Skeletal muscle cell (primary cell): ENCODE results near the gene ENKUR.
A peak's percentile ranks its signal among the peaks of the same experiment; 100 is the strongest.
"Not testable (repeated sequence)": the region's sequence is repeated elsewhere in the genome, so short reads cannot be mapped to it uniquely, and the experiment has no call there.

ENCODE experiments used
- DNase-seq: peaks from one replicate; pipeline ENCODE4 v3.0.0-alpha.2; 2010; ENCODE audit warnings: low read depth
- H3K4me3 ChIP-seq: 2 replicates; pipeline ENCODE4 v1.5.1; 2011; ENCODE audit warnings: low read depth, mild to moderate bottlenecking, control low read depth, low read length, moderate library complexity

ENKUR gene

DNA sequence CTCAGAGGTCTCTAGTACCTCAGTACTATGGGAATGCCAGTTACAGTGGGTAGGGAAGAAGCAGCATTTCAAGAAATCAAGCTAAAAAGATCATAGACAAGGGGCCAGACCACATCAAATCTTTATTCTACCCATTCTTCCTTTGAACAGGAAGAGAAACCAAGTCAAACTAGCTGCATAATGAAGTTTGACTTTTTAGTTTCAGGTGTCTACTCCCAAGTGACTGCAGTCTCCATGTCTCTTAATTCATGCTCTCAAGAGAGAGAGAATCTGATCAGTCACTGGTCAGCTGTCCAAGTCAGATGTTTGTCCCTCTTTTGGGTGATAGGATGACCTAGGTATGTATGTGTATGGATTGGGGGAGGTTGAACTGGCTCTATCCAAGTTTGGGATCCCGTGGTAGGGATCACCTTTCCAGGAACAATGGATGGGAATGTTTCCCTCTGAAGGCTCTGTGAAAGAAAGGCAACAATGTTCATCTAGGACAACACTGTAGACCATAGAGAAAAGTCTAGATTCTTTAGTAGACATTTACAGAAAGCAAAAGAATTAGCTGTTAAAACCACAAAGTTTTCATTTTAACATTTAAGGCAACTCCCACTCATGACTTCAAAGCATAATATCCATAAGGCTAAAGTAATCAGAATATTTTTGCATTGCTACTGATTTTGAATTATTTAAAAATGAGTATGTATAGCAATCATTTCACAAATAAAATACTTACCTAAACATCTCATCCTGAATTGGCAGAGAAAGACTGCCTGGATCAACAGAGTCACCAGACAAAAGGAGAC is 33.4 kb downstream of the ENKUR start:
- H3K4me3 ChIP-seq = no peak overlapping the region
- DNase-seq = no peak

DNA sequence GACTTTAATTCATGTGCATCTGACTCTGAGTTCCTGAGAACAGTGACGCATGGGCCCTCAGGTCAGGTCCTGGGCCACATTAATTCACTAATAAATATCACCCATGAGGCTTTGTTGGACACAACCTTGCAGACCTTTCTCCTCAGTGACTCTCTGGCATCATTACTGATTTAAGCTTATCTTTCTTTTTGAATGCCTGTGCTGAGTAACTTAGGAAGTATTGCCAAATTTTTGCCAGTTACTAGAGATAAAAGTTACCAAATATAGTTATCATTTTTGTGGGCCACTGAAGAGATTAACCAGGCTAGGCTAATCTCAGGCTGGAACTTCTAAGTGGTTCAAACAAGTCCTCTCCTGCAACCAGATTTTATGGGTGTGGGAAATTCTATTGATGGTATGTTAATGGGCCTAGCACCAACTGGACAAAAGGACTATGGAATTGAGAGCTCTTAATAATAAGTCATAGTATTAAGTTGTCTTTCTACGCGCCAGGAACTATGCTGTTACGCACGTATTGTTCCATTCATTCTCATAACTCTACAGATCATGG is 34.7 kb downstream of the ENKUR start:
- H3K4me3 ChIP-seq = no peak overlapping the region
- DNase-seq = no peak

DNA sequence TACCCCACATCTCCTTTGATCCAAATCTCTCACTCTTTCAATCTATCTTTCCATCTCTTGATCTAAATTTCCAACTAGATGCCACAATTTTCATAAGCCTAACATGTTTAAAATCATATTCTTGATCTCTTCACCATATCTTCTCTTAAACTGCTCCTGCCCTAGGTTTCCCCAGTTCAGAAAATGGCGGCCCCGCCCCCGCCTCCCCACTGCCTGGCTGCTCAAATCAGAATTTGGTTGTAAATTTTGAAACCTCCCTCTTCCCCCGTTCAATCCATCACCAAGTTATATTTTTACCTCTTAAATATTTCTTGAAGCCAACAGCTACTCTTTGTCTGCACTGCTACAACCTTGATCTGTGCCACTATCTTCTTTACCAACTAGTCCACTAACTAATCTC is 36.3 kb downstream of the ENKUR start:
- H3K4me3 ChIP-seq = no peak overlapping the region
- DNase-seq = no peak

DNA sequence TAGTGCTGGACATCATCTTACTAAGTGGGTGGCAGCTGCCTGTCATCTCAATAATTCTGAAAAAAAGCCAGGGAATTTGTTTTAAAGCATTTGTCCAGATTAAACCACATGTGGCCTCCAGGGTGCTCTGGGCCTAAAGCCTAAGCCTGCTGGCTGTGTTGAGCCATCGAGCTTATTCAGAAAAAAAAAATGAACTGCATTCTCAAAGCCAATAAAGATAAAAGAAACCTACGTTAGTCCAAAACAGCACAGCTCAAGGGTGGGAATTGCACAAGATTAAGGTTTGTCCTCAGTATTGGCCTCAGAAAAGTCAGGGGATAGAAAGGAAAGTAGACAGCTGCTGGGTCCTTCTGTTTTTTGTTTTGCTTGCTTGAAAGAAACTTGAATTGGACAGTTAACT is 41.0 kb downstream of the ENKUR start:
- DNase-seq = peak; percentile 72
- no peak overlapping the region for H3K4me3 ChIP-seq

- no peak for DNase-seq
- no peak overlapping the region for H3K4me3 ChIP-seq
Observed at GRCh38 chr10:24973163-24973562, 42.8 kb downstream of the ENKUR start.

GRCh38 chr10:24971374-24971773 is 44.6 kb downstream of the ENKUR start:
- no peak for DNase-seq
- no peak overlapping the region for H3K4me3 ChIP-seq

DNA sequence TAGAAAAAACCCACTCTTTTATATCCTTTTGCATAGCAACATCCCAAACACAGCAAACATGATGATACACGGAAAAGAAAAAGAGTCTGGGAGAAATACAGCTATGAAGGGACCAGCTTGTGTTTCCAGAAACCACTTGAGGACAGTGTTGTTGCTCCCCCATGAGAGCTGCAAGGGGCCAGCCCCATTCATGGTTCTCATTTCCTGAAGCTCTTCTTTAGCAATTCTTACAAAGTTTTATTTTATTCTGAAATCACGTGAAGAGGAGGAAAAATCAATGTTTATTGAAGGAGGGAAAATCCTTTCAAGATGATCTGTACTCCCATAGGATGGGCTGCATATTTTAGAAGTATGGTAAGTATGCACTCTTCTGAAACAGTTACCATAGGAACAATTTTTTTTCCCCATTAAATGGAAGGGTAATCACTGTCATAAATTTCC is 46.1 kb downstream of the ENKUR start:
- H3K4me3 ChIP-seq = no peak overlapping the region
- DNase-seq = no peak

- not testable (repeated sequence) for DNase-seq
Observed at GRCh38 chr10:24968951-24969350, 47.0 kb downstream of the ENKUR start.

DNA sequence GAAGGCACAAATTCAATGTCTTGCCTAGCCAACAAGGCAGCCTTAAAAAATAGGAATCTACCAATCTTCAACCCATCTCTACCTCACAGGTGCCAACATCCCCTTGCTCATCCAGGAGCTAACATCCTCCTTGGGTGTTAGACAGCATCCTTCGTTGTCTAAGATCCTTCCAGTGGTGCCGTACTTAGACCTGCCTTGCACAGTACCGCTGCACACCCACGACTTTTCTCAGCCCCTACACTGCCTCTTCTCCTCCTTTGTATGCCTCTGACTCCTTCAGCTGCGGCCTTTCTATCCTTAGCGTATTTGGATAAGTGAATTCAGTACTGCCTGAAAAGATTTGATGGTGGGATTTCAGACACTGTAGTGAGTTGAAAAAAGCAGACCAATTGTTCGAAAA is 47.6 kb downstream of the ENKUR start:
- no peak overlapping the region for H3K4me3 ChIP-seq
- no peak for DNase-seq

More at GRCh38 chr10:24968951-24969350, 47.0 kb downstream of the ENKUR start:
- not testable (repeated sequence) for H3K4me3 ChIP-seq

DNA sequence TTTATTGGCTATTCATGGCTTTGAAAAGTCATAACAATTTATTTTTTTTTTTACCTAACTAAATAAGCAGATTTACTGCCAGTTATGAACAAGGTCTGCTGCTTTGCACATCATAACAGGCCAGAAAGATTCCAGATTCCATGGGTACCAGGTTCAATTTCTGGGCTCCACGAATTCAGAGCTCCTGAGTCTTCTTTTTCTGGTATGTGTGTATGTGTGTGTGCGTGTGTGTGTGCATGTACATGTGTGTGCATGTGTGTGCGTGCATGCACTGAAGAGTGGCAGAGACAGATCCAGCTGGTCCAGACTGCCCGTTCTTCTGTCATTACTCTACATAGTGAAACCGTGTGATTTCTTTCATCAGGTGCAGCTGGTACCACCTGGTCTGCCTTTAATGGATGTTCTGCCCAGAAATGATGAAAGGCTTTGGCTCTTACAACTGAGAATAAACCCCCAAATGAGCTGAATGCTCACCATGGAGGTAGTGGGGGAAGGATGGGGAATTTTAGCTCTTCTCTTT is 48.9 kb downstream of the ENKUR start:
- DNase-seq = no peak
- no peak overlapping the region for H3K4me3 ChIP-seq

- DNase-seq = no peak
- H3K4me3 ChIP-seq = no peak overlapping the region
Observed at GRCh38 chr10:24965051-24965450, 50.9 kb downstream of the ENKUR start.

GRCh38 chr10:24963521-24964041 is 52.4 kb downstream of the ENKUR start:
- DNase-seq = no peak
- H3K4me3 ChIP-seq = no peak overlapping the region

GRCh38 chr10:24962995-24963394 is 53.0 kb downstream of the ENKUR start:
- H3K4me3 ChIP-seq = no peak overlapping the region
- no peak for DNase-seq

GRCh38 chr10:24961582-24961981 is 54.4 kb downstream of the ENKUR start:
- no peak for DNase-seq
- H3K4me3 ChIP-seq = no peak overlapping the region

DNA sequence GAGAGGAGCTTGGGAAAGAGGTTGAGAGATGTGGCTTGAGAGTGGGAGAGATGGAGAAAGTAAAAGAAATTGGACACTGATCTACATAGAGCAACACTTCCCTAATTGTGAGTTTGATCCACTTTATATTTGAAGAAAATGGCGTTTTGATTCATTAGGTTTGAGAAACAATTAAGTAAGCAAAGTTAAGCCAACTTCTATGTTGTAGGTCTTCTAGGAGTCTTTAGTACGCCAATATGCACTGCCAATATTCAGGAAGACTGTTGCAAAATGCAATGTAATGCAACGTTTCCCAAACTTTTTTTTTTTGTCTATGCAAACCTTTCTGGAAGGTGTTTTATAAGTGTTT is 56.6 kb downstream of the ENKUR start:
- no peak overlapping the region for H3K4me3 ChIP-seq
- DNase-seq = no peak

GRCh38 chr10:24958721-24959381 is 57.1 kb downstream of the ENKUR start:
- H3K4me3 ChIP-seq = peak overlapping the region; percentile 18
- DNase-seq = peak; percentile 87

GRCh38 chr10:24958091-24958720 is 57.8 kb downstream of the ENKUR start:
- peak; percentile 84 for DNase-seq
- peak overlapping the region; percentile 17 for H3K4me3 ChIP-seq

DNA sequence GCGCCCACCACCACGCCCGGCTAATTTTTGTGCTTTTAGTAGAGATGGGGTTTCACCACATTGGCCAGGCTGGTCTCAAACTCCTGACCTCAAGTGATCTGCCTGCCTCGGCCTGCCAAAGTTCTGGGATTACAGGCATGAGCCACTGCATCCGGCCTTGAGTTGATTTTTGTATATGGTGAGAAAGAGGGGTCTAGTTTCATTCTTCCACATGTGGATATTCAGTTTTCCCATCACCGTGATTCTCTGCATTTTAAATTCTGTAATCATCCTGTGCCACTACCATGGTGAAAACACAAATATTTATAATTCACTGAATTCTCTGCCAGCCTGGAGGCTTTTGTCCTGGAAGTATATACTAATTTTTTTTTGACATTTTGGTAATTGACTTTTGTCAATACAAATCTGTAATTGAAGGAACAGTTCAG is 58.3 kb downstream of the ENKUR start:
- DNase-seq, H3K4me3 ChIP-seq: not testable (repeated sequence)

DNA sequence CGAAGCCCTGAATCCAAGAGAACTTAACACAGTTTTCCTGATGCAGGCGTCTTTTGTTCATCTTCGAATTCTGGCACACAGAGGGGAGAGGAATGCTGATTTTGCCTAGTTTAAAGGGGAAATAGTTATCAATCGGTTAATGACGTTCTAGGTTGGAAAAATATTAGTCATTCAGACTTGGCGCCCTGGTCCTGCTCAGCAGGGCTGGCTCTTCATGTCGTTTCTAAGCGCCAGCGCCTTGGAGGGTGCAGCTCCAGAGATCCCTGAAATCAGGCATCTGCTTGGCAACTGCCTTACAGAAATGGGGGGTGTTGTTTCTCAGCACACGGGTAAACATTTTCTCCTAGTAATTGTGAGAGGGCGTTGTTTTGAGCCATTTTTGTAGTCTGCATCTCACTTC is 62.3 kb downstream of the ENKUR start:
- DNase-seq = no peak
- no peak overlapping the region for H3K4me3 ChIP-seq
